DMS153 treated with DMSO at 0.1 percent for 48 hours (cell line): Measurements from ENCODE around the gene GPX1.
"Not testable (repeated sequence)": the region's sequence is repeated elsewhere in the genome, so short reads cannot be mapped to it uniquely, and the experiment has no call there.

Experiments
- DNase-seq: peaks from one replicate; lab custom pipeline; 2025; ENCODE audit not compliant: unreplicated experiment; lab: John Stamatoyannopoulos, UW

The GPX1 gene

GRCh38 chr3:49358884-49359225 is 702 bp upstream of the GPX1 start:
- DNase-seq: no peak

DNA sequence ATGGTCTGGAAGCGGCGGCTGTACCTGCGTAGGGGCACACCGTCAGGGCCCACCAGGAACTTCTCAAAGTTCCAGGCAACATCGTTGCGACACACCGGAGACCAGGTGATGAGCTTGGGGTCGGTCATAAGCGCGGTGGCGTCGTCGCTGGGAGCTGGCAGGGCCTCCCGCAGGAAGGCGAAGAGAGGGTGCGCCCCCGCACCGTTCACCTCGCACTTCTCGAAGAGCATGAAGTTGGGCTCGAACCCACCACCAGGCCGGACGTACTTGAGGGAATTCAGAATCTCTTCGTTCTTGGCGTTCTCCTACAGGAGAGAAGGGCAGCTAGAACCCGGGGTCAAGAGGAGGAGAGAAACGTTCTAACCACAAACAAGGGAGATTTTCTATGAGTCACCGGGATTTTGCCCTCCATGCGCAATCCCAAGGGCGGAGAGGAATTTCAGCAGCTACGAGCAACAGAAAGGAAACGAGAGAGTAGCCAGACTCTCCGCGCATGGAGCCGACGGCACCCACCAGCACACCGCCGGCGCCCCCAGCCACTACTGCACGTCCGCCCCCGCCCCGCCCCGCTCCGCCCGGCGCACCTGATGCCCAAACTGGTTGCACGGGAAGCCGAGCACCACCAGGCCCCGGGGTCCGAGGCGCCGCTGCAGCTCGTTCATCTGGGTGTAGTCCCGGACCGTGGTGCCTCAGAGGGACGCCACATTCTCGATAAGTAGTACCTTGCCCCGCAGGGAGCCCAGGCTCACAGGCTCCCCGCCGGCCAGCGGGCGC is 523 bp downstream of the GPX1 start:
- DNase-seq: not testable (repeated sequence)

GRCh38 chr3:49357095-49357442 is 1.1 kb downstream of the GPX1 start:
- not testable (repeated sequence) for DNase-seq

GRCh38 chr3:49352890-49353421 is 5.2 kb downstream of the GPX1 start:
- no peak for DNase-seq

- no peak for DNase-seq
Observed at GRCh38 chr3:49352281-49352680, 5.9 kb downstream of the GPX1 start.

DNA sequence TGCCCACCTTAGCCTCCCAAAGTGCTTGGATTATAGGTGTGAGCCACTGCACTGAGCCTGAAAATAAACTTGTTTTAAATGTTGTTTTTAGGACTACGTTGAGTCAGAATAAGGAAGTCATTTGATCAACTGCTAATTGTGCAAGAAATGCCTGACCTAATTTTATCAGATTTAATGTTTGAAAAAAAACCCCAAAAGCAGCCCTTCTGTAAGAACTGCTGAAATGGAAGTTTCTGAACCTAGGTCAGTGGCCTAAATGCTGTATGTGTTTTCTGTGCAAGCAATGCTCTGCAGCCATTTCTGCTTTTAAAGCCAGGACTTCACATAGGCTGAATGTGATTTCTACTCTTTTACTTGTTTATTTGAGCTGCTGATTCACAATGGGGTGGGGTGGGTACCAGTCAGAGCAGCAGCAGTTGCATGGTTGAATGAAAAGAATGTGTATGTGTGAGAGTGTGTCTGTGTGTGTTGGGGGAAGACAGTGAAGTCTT is 6.6 kb downstream of the GPX1 start:
- no peak for DNase-seq

DNA sequence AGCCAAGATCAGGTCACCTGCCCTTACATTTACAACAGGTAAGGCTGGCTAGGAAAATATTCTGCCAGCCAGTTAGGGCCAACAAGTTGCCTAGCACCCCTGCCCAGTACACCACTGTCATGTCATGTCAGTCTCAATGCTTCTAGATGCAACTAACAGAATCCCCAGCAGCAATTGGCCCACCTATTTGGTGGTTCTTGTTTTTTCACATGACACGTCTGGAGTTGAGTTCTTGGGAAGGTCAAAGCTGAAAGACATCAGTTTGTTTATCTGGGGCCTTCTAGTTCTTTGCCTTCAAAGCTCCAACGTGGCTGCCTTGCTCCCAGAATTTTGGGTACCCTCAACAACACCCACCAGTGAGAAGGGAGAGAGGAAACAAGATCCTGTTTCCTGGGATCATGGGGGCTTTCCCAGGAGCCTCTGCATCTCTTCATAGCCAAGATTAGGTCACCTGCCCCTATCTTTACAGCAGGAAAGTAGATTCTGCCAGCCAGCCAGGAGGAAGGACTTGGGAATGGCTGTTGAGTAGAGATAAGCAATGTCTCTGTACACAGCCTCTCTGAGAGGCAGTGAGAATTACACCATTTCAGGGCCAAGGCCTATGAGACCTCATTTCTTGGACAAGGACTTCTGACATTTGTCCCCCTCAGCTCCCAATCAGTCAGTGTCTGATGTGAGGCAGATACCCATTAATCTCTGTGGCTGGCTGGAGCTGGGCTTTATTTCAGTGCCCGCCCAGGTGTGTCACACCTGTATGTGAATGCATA is 8.6 kb downstream of the GPX1 start:
- DNase-seq: no peak

DNA sequence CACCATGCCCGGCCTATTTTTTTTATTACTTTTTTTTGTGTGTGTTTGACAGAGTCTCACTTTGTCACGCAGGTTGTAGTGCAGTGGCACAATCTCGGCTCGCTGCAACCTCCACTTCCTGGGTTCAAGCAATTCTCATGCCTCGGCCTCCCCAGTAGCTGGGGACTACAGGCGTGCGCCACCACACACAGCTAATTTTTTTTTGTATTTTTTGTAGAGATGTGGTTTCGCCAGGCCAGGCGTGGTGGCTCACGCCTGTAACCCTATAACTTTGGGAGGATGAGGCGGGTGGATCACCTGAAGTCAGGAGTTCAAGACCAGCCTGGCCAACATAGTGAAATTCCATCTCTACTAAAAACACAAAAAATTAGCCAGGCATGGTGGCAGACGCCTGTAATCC is 9.8 kb downstream of the GPX1 start:
- DNase-seq: not testable (repeated sequence)

DNA sequence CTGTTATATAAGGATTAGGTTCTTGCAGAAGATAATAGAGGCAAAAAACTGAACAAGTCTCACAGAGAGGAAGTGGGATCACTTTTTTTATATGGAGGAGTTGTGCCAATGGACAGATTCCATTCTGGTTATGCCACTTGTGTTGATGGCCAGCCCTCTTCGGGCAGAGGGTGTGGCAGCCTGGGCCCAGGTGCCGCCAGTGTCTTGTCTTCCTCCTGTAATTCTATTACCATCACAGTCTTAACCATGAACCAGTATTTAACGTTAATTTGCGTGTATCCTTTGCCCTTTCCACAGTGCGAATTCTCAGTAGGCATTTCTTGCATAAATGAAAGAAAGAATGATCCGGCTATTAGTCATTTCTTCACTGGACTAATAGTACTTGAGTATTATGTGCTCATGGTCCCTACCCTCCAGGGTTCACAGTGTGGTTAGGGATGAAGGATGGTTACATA is 11.3 kb downstream of the GPX1 start:
- DNase-seq: no peak

DNA sequence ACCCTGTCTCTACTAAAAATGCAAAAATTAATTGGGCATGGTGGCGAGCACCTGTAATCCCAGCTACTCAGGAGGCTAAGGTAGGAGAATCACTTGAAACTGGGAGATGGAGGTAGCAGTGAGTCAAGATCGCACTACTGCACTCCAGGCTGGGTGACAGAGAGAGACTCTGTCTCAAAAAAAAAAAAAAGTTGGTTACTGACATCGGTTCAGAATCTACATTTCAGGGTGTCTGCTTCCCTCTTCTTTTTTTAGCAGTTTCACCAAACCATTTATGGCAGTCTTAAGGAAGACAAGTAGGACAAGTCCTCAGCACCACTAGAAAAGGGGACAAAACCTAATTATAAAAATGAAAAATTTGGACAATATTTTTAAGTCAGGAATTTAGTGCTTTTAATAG is 15.0 kb downstream of the GPX1 start:
- no peak for DNase-seq

- no peak for DNase-seq
Observed at GRCh38 chr3:49341996-49342395, 16.2 kb downstream of the GPX1 start.

GRCh38 chr3:49339941-49340800 is 18.0 kb downstream of the GPX1 start, which contains the start of gene USP4:
Gene USP4, minus strand, starts transcription at chr3:49340053. Its CDS starts 29 bp downstream, at chr3:49340024.
- peak; percentile 47 for DNase-seq

DNA sequence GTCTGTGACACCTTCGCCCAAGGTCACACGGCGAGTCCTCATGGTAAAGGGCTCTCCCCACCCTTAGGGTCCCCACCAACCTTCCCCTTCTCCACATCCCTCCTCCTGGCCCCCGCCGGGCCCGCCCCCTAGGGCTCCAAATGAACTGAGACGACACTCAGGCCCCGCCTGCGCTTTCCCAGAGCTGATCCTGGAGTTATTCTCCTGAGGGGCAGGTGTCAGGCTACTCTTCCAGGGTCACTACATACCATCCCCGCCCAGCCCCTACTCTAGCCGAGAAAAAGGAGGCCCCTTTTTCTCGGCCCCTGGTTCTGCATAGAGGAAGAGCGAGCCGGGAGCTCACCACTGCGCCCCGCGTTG is 18.6 kb downstream of the GPX1 start:
- DNase-seq: no peak

GRCh38 chr3:49333916-49334633 is 24.1 kb downstream of the GPX1 start:
- DNase-seq: no peak

DNA sequence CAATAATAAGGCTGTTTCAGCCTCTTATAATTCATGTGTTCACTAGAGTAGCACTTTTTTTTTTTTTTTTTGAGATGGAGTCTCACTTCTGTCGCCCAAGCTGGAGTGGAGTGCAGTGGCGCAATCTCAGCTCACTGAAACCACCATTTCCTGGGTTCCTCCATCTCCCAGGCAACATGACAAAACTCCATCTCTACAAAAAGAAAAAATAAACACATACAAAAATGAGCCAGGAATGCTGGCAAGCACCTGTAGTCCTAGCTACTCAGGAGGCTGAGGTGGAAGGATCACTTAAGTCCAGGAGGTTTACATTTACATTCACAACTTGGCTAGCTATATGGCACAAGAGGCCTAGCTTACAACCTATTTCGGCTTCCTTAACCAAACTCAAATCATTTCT is 25.1 kb downstream of the GPX1 start:
- DNase-seq: no peak

DNA sequence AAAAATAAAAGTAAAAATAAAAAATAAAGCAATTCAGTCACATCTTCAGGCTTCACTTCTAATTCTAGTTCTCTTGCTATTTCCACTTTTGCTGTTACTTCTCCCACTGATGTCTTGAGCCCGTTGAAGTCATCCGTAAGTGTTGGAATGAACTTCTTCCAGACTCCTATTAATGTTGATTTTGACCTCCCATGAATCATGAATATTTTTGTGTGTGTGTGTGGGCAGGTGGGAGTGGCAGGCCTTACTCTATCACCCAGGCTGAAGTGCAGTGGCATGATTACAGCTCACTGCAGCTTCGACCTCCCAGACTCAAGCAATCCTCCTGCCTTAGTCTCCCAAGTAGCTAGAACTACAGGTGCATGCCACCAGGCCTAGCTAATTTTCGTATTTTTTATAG is 29.0 kb downstream of the GPX1 start:
- no peak for DNase-seq

- not testable (repeated sequence) for DNase-seq
Observed at GRCh38 chr3:49328350-49328749, 29.8 kb downstream of the GPX1 start.

DNA sequence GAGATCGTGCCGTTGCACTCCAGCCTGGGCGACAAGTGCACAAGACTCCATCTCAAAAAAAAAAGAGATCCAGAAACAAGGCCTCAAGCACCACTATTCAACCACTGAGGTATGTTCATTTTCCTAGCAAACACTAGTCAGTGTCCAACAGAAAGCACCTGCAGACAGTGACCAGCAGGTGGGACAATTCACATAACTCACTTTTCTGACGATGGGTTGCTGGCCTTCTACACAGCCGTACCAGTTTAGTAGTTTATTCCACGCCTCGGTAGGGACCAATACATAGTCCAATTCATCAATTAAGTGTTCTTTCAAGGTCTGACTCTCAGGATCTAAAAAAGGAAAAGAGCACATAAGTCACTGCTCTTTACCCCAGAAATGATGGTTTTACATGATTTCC is 30.7 kb downstream of the GPX1 start:
- no peak for DNase-seq

- no peak for DNase-seq
Observed at GRCh38 chr3:49324768-49325167, 33.4 kb downstream of the GPX1 start.

DNA sequence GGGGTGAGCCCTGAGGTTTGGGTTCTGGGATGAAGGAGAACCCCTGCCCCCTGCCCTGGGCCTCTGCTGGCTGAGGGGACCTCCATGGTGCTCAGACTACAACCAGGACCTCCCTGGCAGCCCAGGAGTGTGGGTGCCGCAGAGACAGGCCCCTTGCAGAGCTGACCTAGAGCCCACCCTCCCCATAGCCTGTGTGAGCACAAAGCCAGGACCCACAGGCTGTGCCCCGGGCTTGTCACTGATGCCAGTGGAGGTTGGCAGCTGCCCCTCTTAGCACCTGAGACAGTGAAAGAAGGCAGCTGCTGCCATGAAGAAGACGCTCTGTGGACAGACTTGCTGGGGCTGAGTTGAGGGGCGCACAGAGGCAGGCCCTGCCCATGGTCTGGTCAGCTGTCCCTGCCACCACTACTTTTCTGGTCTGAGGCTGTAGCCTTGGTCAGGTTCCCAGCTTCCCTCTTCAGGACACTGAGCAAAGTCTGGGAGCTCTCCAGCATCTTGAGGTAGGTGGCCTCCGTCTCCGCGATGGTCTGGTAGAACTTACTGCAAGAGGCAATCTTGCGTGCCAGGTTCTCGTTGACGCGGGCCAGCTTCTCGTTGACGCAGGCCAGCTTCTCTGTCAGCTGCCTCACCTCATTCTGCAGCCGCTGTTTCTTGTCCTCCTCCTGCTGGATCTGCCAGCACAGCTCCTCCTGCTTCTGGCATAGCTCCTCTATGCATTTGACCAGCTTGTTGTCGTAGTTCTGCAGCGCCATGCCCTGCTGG is 41.3 kb downstream of the GPX1 start:
- no peak for DNase-seq
